ENCODE results near the gene PRKCE.

DNA sequence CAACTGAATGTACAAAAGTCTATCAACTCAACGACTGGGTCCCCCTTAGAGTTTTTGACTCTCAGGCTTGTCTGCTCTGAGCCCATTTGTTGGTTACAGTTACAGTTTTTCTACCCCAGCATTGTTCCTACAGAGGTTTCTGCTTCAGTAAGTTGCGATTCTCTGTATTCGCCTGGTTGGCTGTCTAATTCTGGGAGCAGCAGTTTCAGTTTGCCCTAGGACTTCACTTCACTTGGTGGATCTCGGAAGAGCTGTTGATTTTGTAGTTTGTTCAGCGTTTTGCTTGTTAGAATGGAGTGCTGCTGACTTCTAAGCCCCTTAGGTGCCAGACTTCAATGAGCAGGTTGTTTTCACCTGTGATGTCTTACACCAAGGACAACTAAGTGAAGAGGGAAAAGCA lies 349.2 kb downstream of the PRKCE start:
- TF ChIP-seq, protein P1, sequence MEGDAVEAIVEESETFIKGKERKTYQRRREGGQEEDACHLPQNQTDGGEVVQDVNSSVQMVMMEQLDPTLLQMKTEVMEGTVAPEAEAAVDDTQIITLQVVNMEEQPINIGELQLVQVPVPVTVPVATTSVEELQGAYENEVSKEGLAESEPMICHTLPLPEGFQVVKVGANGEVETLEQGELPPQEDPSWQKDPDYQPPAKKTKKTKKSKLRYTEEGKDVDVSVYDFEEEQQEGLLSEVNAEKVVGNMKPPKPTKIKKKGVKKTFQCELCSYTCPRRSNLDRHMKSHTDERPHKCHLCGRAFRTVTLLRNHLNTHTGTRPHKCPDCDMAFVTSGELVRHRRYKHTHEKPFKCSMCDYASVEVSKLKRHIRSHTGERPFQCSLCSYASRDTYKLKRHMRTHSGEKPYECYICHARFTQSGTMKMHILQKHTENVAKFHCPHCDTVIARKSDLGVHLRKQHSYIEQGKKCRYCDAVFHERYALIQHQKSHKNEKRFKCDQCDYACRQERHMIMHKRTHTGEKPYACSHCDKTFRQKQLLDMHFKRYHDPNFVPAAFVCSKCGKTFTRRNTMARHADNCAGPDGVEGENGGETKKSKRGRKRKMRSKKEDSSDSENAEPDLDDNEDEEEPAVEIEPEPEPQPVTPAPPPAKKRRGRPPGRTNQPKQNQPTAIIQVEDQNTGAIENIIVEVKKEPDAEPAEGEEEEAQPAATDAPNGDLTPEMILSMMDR (IDR thresholded peaks at IDR 0.05 in 2 of 3, conservative IDR thresholded peaks at IDR 0.05 in 1 of 3; ENCODE audit: borderline replicate concordance in 1 of 3, insufficient read depth in 1 of 3, low read depth in 2 of 3, low read length in 2 of 3) = no peak
- TF ChIP-seq ZNF274 (IDR thresholded peaks at IDR 0.05; ENCODE audit: low read depth, low read length) (no peak), EZH2 (IDR thresholded peaks at IDR 0.05) (no peak), ATF3 (IDR thresholded peaks at IDR 0.05) (no peak), CEBPB (IDR thresholded peaks at IDR 0.05; ENCODE audit: low read depth) (no peak), POLR2A (IDR thresholded peaks at IDR 0.05; ENCODE audit: borderline replicate concordance, extremely low read depth, insufficient read depth, insufficient read length) (no peak), CBX3 (IDR thresholded peaks at IDR 0.05; ENCODE audit: low read depth) (no peak), ELF1 (IDR thresholded peaks at IDR 0.05; ENCODE audit: borderline replicate concordance, low read depth) (no peak), YY1 (IDR thresholded peaks at IDR 0.05; ENCODE audit: extremely low read depth, insufficient replicate concordance, low read depth, low read length) (no peak)
